T-cell (primary cell): ENCODE measurements around the gene DDX10. TPM values are rescaled to one million over a fixed set of nuclear protein-coding genes. Genes with fewer than 3 reads are reported as not detected.
"Not testable (repeated sequence)": the region's sequence is repeated elsewhere in the genome, so short reads cannot be mapped to it uniquely, and the experiment has no call there.

ENCODE experiments used
- ATAC-seq, 4 experiments: fragments of 200-7000 bp in 3 of 4; fragments of 150-1000 bp in 1 of 4; cut with Tn5 transposase; replicated peaks in 1 of 4; 1 replicate in 3 of 4; 2 replicates in 1 of 4; pipeline ENCODE4 v1.10.0; 2021; ENCODE audit warnings: moderate library complexity in 3 of 4, mild to moderate bottlenecking in 2 of 4, moderate number of reproducible peaks in 1 of 4
- CTCF ChIA-PET, 2 donors: fragments of 300-600 bp; sonication (Branson Sonifier 250); formaldehyde crosslinking; loops; one replicate each; lab custom pipeline; 2022; ENCODE audit warnings: antibody characterized with exemption in 2 of 2; lab: Charles Lee
- POLR2A ChIA-PET, 2 donors: fragments of 300-600 bp; sonication (Branson Sonifier 250); formaldehyde crosslinking; loops; one replicate each; lab custom pipeline; 2022; ENCODE audit warnings: antibody characterized with exemption in 2 of 2; lab: Charles Lee
- DNase-seq, 35 experiments: peaks; one replicate each; pipeline versions ENCODE4 v3.0.0 to v3.0.0-alpha.2; 2013 to 2023
- H3K27ac ChIP-seq: one replicate; pipeline ENCODE4 v1.5.1; 2013; ENCODE audit warnings: low read length
- H3K27me3 ChIP-seq, 2 experiments: replicated peaks in 1 of 2; 1 replicate in 1 of 2; 2 replicates in 1 of 2; pipeline versions ENCODE4 v1.6.1 to v1.7.0; 2013; ENCODE audit warnings: low read length in 1 of 2, mixed read lengths in 1 of 2; ENCODE audit not compliant: control insufficient read depth in 2 of 2, insufficient read depth in 2 of 2; ENCODE audit errors: extremely low read depth in 1 of 2
- H3K36me3 ChIP-seq, 2 donors: 1 replicate in 1 of 2; 2 replicates in 1 of 2; pipeline versions ENCODE4 v1.6.1 to v1.7.0; 2013; ENCODE audit warnings: low read length in 1 of 2; ENCODE audit not compliant: control insufficient read depth in 2 of 2, insufficient read depth in 1 of 2; ENCODE audit errors: extremely low read depth in 1 of 2
- H3K4me1 ChIP-seq, 2 experiments: 1 replicate in 1 of 2; 2 replicates in 1 of 2; pipeline versions ENCODE4 v1.6.1 to v1.7.0; 2013; ENCODE audit warnings: low read length in 2 of 2, mixed read lengths in 1 of 2; ENCODE audit not compliant: insufficient read depth in 2 of 2, control insufficient read depth in 1 of 2; ENCODE audit errors: extremely low read depth in 1 of 2
- H3K4me3 ChIP-seq, 2 donors: 1 replicate in 1 of 2; 2 replicates in 1 of 2; pipeline versions ENCODE4 v1.5.1 to v1.7.0; 2013; ENCODE audit warnings: mild to moderate bottlenecking in 2 of 2, low read length in 1 of 2, moderate library complexity in 1 of 2; ENCODE audit not compliant: control insufficient read depth in 1 of 2; ENCODE audit errors: extremely low read depth in 1 of 2
- H3K9me3 ChIP-seq: 2 replicates; pipeline ENCODE4 v1.7.0; 2013
- H3K27ac Mint-ChIP-seq, 2 donors: one replicate each; pipeline ENCODE4 v1.8.0; 2020 to 2021; ENCODE audit warnings: mild to moderate bottlenecking in 2 of 2, mixed read lengths in 2 of 2
- H3K27me3 Mint-ChIP-seq, 2 donors: one replicate each; pipeline ENCODE4 v1.8.0; 2021 to 2022; ENCODE audit warnings: mixed read lengths in 2 of 2
- H3K36me3 Mint-ChIP-seq: one replicate; pipeline ENCODE4 v1.8.0; 2021; ENCODE audit warnings: mixed read lengths
- H3K4me1 Mint-ChIP-seq, 3 donors: one replicate each; pipeline ENCODE4 v1.8.0; 2020 to 2022; ENCODE audit warnings: mixed read lengths in 3 of 3, mild to moderate bottlenecking in 1 of 3
- H3K4me3 Mint-ChIP-seq, 3 donors: one replicate each; pipeline ENCODE4 v1.8.0; 2020 to 2022; ENCODE audit warnings: mild to moderate bottlenecking in 3 of 3, mixed read lengths in 3 of 3, moderate library complexity in 3 of 3
- H3K9me3 Mint-ChIP-seq, 3 donors: one replicate each; pipeline ENCODE4 v1.8.0; 2020 to 2022; ENCODE audit warnings: mixed read lengths in 3 of 3
- WGBS: methylation state at CpG from one replicate; pipeline ENCODE4 v1.1.5; 2013; ENCODE audit warnings: missing lambda C conversion rate; ENCODE audit not compliant: insufficient coverage; 5-methylcytosine and 5-hydroxymethylcytosine counted together
- total RNA-seq, 35 experiments: library from RNA in 6 of 35; stranded (reverse) in 6 of 35; fragments of 120-200 nt in 1 of 35; gene quantifications; one replicate each; pipeline versions ENCODE4 v1.2.1 to v1.2.4 and lab custom pipeline; 2013 to 2026

DDX10 gene
- total RNA-seq, 5 donors from 2014 or later (not counting 1 experiment from before 2014, with no cell fraction given): 23.5 to 30.0 (median 27.0) TPM

- 100% methylated on average over 2 of the region's 6 CpGs for WGBS
- Histone ChIP-seq H3K27me3 (no peaks in the 10 kb centered on the region), H3K27ac (no peak overlapping the region), H3K4me1 (no peaks in the 10 kb centered on the region), H3K9me3 (no peaks in the 10 kb centered on the region), H3K36me3 (no peaks in the 10 kb centered on the region), H3K4me3 (no peak overlapping the region)
- ChIA-PET CTCF (interaction anchor here in 1 of 2 donors (0.5 kb wide), 1 partner anchor 121 kb away, joined by 3 read pairs; no protein-coding TSS in a partner anchor), POLR2A (no interaction called here)
- H3K27me3 Mint-ChIP-seq: no peaks in the 10 kb centered on the region
- H3K4me3 Mint-ChIP-seq: no peak overlapping the region
- ATAC-seq: no peak
- DNase-seq: no peak
- H3K27ac Mint-ChIP-seq: no peak overlapping the region
- peaks cover 38% of the 10 kb centered on the region for H3K36me3 Mint-ChIP-seq
- peaks cover 14 to 34% (median 19%) of the 10 kb centered on the region in 3 donors for H3K4me1 Mint-ChIP-seq
- H3K9me3 Mint-ChIP-seq: no peaks in the 10 kb centered on the region
These were observed 101.8 kb downstream of the DDX10 start for GRCh38 chr11:108766596-108767173.

GRCh38 chr11:108768370-108768769, 103.5 kb downstream of the DDX10 start:
- ATAC-seq (no peak), DNase-seq (no peak)
- Histone ChIP-seq H3K4me3 (no peak overlapping the region), H3K9me3 (no peaks in the 10 kb centered on the region), H3K27me3 (no peaks in the 10 kb centered on the region), H3K36me3 (no peaks in the 10 kb centered on the region), H3K27ac (no peak overlapping the region), H3K4me1 (no peaks in the 10 kb centered on the region)
- ChIA-PET CTCF (no interaction called here), POLR2A (no interaction called here)
- H3K4me3 Mint-ChIP-seq: no peak overlapping the region
- 88% methylated on average over 1 of the region's 3 CpGs for WGBS
- H3K27ac Mint-ChIP-seq: no peak overlapping the region
- H3K27me3 Mint-ChIP-seq: no peaks in the 10 kb centered on the region
- peaks cover 14 to 42% (median 14%) of the 10 kb centered on the region in 3 donors for H3K4me1 Mint-ChIP-seq
- H3K9me3 Mint-ChIP-seq: no peaks in the 10 kb centered on the region
- peaks cover 42% of the 10 kb centered on the region for H3K36me3 Mint-ChIP-seq

GRCh38 chr11:108768964-108769363, 104.1 kb downstream of the DDX10 start:
- H3K4me1 Mint-ChIP-seq: peaks cover 18 to 42% (median 18%) of the 10 kb centered on the region in 3 donors
- Histone ChIP-seq H3K27me3 (no peaks in the 10 kb centered on the region), H3K4me1 (no peaks in the 10 kb centered on the region), H3K4me3 (no peak overlapping the region), H3K36me3 (no peaks in the 10 kb centered on the region), H3K9me3 (no peaks in the 10 kb centered on the region), H3K27ac (no peak overlapping the region)
- ATAC-seq (no peak), DNase-seq (no peak)
- no peak overlapping the region for H3K27ac Mint-ChIP-seq
- H3K4me3 Mint-ChIP-seq: no peak overlapping the region
- no peaks in the 10 kb centered on the region for H3K27me3 Mint-ChIP-seq
- H3K9me3 Mint-ChIP-seq: no peaks in the 10 kb centered on the region
- no CpG with 5 or more reads among the region's 1 CpG for WGBS
- ChIA-PET CTCF (no interaction called here), POLR2A (no interaction called here)
- H3K36me3 Mint-ChIP-seq: peaks cover 47% of the 10 kb centered on the region

- ChIA-PET POLR2A (interaction anchor here in 1 of 2 donors (0.6 kb wide), 1 partner anchor 664 kb away, joined by 3 read pairs; no protein-coding TSS in a partner anchor), CTCF (interaction anchor here in 1 of 2 donors (0.6 kb wide), 1 partner anchor 30 kb away, joined by 3 read pairs; no protein-coding TSS in a partner anchor)
- 100% methylated on average over 1 of the region's 5 CpGs for WGBS
These were observed 109.3 kb downstream of the DDX10 start for GRCh38 chr11:108774037-108774730.

GRCh38 chr11:108775324-108775723, 110.5 kb downstream of the DDX10 start:
- ATAC-seq (no peak), DNase-seq (no peak)
- H3K27ac Mint-ChIP-seq: no peak overlapping the region
- Histone ChIP-seq H3K9me3 (no peaks in the 10 kb centered on the region), H3K27ac (no peak overlapping the region), H3K4me3 (no peak overlapping the region), H3K4me1 (no peaks in the 10 kb centered on the region), H3K36me3 (no peaks in the 10 kb centered on the region), H3K27me3 (no peaks in the 10 kb centered on the region)
- H3K27me3 Mint-ChIP-seq: no peaks in the 10 kb centered on the region
- H3K36me3 Mint-ChIP-seq: peaks cover 50% of the 10 kb centered on the region
- H3K9me3 Mint-ChIP-seq: peaks cover 0 to 5% (median 3%) of the 10 kb centered on the region in 3 donors
- no CpG with 5 or more reads among the region's 1 CpG for WGBS
- H3K4me3 Mint-ChIP-seq: no peak overlapping the region
- ChIA-PET CTCF (no interaction called here), POLR2A (interaction anchor here in 1 of 2 donors (0.6 kb wide), 1 partner anchor 16 kb away, joined by 9 read pairs; no protein-coding TSS in a partner anchor)
- peaks cover 4 to 24% (median 13%) of the 10 kb centered on the region in 3 donors for H3K4me1 Mint-ChIP-seq

More at GRCh38 chr11:108774037-108774730, 109.3 kb downstream of the DDX10 start:
- Mint-ChIP-seq H3K4me3 (no peak overlapping the region), H3K4me1 (peaks cover 4 to 22% (median 8%) of the 10 kb centered on the region in 3 donors), H3K36me3 (peaks cover 51% of the 10 kb centered on the region), H3K9me3 (peaks cover 0 to 5% (median 3%) of the 10 kb centered on the region in 3 donors), H3K27me3 (no peaks in the 10 kb centered on the region), H3K27ac (no peak overlapping the region)
- Histone ChIP-seq H3K4me3 (no peak overlapping the region), H3K4me1 (no peaks in the 10 kb centered on the region), H3K36me3 (no peaks in the 10 kb centered on the region), H3K27me3 (no peaks in the 10 kb centered on the region), H3K9me3 (no peaks in the 10 kb centered on the region), H3K27ac (no peak overlapping the region)
- DNase-seq (no peak), ATAC-seq (no peak)

- CTCF ChIA-PET, ATAC-seq: not testable (repeated sequence)
These were observed 114.3 kb downstream of the DDX10 start for GRCh38 chr11:108779147-108779546.

More at GRCh38 chr11:108779147-108779546, 114.3 kb downstream of the DDX10 start:
- H3K27ac Mint-ChIP-seq, H3K4me3 ChIP-seq, POLR2A ChIA-PET, H3K4me1 ChIP-seq, H3K4me3 Mint-ChIP-seq, DNase-seq, H3K27me3 Mint-ChIP-seq, H3K27ac ChIP-seq, H3K9me3 Mint-ChIP-seq, H3K36me3 ChIP-seq, H3K9me3 ChIP-seq, H3K27me3 ChIP-seq: not testable (repeated sequence)
- H3K4me1 Mint-ChIP-seq: peaks cover 12 to 35% (median 27%) of the 10 kb centered on the region in 3 donors
- WGBS: no CpG with 5 or more reads among the region's 4 CpGs
- H3K36me3 Mint-ChIP-seq: peaks cover 33% of the 10 kb centered on the region
